GM12891 (cell line): ENCODE measurements around the gene DDX46.

ENCODE experiments used
- POLR2A ChIP-seq: IDR thresholded peaks from 2 replicates; pipeline ENCODE4 v1.6.1; 2011; ENCODE audit warnings: low read depth, low read length, control low read depth
- POLR2AphosphoS5 ChIP-seq: IDR thresholded peaks from 2 replicates; pipeline ENCODE4 v1.6.1; 2011; ENCODE audit warnings: low read depth, low read length, control low read depth
- POU2F2 ChIP-seq: IDR thresholded peaks from 2 replicates; pipeline ENCODE4 v1.6.1; 2011; ENCODE audit warnings: low read depth, mild to moderate bottlenecking, control low read depth, low read length, moderate library complexity
- TAF1 ChIP-seq: IDR thresholded peaks from 2 replicates; pipeline ENCODE4 v1.6.1; 2011; ENCODE audit warnings: low read depth, low read length, control low read depth

GRCh38 chr5:134742134-134742533, 16.4 kb upstream of the DDX46 start:
- no peak for TF ChIP-seq POLR2AphosphoS5
- no peak for TF ChIP-seq POLR2A
- TF ChIP-seq TAF1, result no peak
- no peak for TF ChIP-seq POU2F2
